Adrenal gland (tissue), 12 donors: Measurements from ENCODE around the gene PLCB1. TPM values are rescaled to one million over a fixed set of nuclear protein-coding genes. Genes with fewer than 3 reads are reported as not detected.

Experiments
- DNase-seq, 7 donors: peaks; one replicate each; pipeline ENCODE4 v3.0.0-alpha.2; 2019 to 2020
- H3K27ac ChIP-seq, 5 donors: fragments of 200-600 bp; sonication (generic) in 4 of 5; 1 replicate in 3 of 5; 2 replicates in 2 of 5; pipeline versions ENCODE4 v1.5.1 to v1.8.0; 2016 to 2020; ENCODE audit warnings: mild to moderate bottlenecking in 1 of 5
- H3K27me3 ChIP-seq: fragments of 200-600 bp; 2 replicates; pipeline ENCODE4 v1.8.0; 2021
- H3K36me3 ChIP-seq, 2 donors: fragments of 200-600 bp; replicated peaks in 1 of 2; 1 replicate in 1 of 2; 2 replicates in 1 of 2; pipeline versions ENCODE4 v1.5.1 to v1.8.0; 2018 to 2022
- H3K4me1 ChIP-seq, 2 donors: fragments of 200-600 bp; replicated peaks in 1 of 2; 1 replicate in 1 of 2; 2 replicates in 1 of 2; pipeline versions ENCODE4 v1.5.1 to v1.8.0; 2018 to 2021
- H3K4me3 ChIP-seq, 4 donors: fragments of 200-600 bp; sonication (generic) in 3 of 4; one replicate each; pipeline ENCODE4 v1.5.1; 2016 to 2018
- H3K9me3 ChIP-seq, 3 donors: fragments of 200-600 bp; sonication (generic) in 1 of 3; replicated peaks in 1 of 3; 1 replicate in 2 of 3; 2 replicates in 1 of 3; pipeline versions ENCODE4 v1.5.1 to v1.8.0; 2016 to 2021
- POLR2A ChIP-seq, 2 donors: fragments of 450-650 bp; IDR thresholded peaks; one replicate each; pipeline ENCODE4 v1.6.1; 2017; ENCODE audit warnings: antibody characterized with exemption in 2 of 2, mild to moderate bottlenecking in 2 of 2, moderate library complexity in 1 of 2
- WGBS, 4 donors: extraction: QIAGEN DNeasy Blood & Tissue Kit in 2 of 4; methylation state at CpG; one replicate each; pipeline versions ENCODE4 v1.1.5 to v1.1.7; 2013 to 2017; 5-methylcytosine and 5-hydroxymethylcytosine counted together
- intact Hi-C, 2 donors: fragments of 100-400 bp; cut with DNase I; formaldehyde crosslinking; loops; one replicate each; pipeline versions ENCODE4 v1.14.1 to v1.15.0; 2022 to 2023
- polyA plus RNA-seq, 3 donors: library from polyadenylated mRNA; stranded (reverse); fragments of 200-250 nt in 2 of 3; fragments of 350-450 nt in 1 of 3; fragmentation: Illumina TruSeq in 1 of 3; extraction: RNeasy Lipid Tissue Mini Kit (QIAGEN cat#74804) in 1 of 3; gene quantifications; one replicate each; pipeline ENCODE4 v1.2.3, GENCODE V29; 2013 to 2014
- total RNA-seq, 9 donors: library from RNA; depleted of rRNA in 4 of 9; stranded (reverse); fragments of >200 nt in 4 of 9; fragments of 120-200 nt in 1 of 9; fragmentation: NEBNext Ultra II Directional in 1 of 9; extraction: Animal tissue kit (Norgen Biotek cat#: 25700) in 1 of 9; gene quantifications; one replicate each; pipeline versions ENCODE4 v1.1.0 to v1.2.4, GENCODE V29; 2013 to 2023
- TF ChIP-seq, protein P1 (sequence below), 6 experiments: fragments of 450-650 bp in 4 of 6; fragments of 200-600 bp in 2 of 6; sonication (generic) in 1 of 6; IDR thresholded peaks; 1 replicate in 5 of 6; 2 replicates in 1 of 6; pipeline versions ENCODE4 v1.5.1 to v1.8.0; 2016 to 2021; ENCODE audit warnings: antibody characterized with exemption in 6 of 6, mild to moderate bottlenecking in 2 of 6, moderate library complexity in 1 of 6
- donor health status: healthy with polysubstance abuse.
- donor health status: Bipolar disorder and iron deficiency.
- donor health status: DM: yes; HTN: yes; CAD: no.
- donor health status: DM: no; HTN: no; CAD: no.
- donor health status: DM: no; HTN: no; CAD: no.
- donor health status: DM: yes; HTN: yes; CAD: no.

The PLCB1 gene
- total and polyA plus RNA-seq, 12 donors: 7.7 to 56.6 (median 27.9) TPM

DNA sequence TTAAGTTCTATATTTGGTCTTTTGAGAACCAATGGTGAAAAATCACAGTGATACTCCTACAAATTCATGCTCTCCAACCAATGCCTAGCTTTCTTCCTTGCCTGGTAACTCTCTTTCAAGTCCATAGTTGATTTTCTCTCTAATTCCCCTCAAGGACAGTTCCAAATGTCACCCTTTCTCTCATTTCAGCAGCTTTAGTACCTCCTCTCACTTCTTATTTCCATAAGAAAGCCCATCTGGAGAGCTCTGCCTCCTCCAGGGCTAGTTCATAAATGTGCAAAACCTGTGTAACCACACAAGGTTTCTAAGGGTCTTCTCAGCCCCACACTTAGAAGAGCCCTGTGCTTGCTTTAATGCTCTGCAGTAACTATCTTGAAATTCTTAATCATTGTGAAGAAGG lies 781.4 kb downstream of the PLCB1 start:
- no peaks in the 10 kb centered on the region for H3K4me1 ChIP-seq
- H3K9me3 ChIP-seq: no peaks in the 10 kb centered on the region
- DNase-seq: no peak
- H3K27me3 ChIP-seq: no peaks in the 10 kb centered on the region
- intact Hi-C loops: no loop called here
- TF ChIP-seq, protein P1, sequence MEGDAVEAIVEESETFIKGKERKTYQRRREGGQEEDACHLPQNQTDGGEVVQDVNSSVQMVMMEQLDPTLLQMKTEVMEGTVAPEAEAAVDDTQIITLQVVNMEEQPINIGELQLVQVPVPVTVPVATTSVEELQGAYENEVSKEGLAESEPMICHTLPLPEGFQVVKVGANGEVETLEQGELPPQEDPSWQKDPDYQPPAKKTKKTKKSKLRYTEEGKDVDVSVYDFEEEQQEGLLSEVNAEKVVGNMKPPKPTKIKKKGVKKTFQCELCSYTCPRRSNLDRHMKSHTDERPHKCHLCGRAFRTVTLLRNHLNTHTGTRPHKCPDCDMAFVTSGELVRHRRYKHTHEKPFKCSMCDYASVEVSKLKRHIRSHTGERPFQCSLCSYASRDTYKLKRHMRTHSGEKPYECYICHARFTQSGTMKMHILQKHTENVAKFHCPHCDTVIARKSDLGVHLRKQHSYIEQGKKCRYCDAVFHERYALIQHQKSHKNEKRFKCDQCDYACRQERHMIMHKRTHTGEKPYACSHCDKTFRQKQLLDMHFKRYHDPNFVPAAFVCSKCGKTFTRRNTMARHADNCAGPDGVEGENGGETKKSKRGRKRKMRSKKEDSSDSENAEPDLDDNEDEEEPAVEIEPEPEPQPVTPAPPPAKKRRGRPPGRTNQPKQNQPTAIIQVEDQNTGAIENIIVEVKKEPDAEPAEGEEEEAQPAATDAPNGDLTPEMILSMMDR (IDR thresholded peaks at IDR 0.05): no peak
- TF ChIP-seq POLR2A (IDR thresholded peaks at IDR 0.05): no peak
- no peaks in the 10 kb centered on the region for H3K36me3 ChIP-seq
- H3K4me3 ChIP-seq: no peak overlapping the region
- H3K27ac ChIP-seq: no peak overlapping the region

DNA sequence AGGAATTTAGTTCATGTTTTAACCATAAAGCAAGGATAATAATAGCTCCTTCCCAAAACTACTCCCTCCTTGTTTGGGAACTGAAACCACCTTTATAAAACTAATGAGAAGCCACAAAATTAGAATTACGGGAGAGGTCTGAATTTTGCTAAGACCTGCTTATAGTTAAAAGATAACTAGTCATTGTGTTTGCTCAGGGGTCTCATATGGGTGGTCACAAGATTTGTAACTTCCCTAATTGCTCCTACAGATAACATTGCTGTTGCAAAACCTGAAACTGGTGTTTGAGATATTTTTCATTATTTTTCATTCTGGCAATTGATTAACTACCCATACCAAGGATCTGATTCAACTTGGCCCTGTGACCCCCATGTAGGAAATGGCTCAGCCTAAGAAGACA lies 782.4 kb downstream of the PLCB1 start:
- intact Hi-C loops: no loop called here
- no peak for TF ChIP-seq POLR2A (IDR thresholded peaks at IDR 0.05)
- TF ChIP-seq, protein P1 (IDR thresholded peaks at IDR 0.05): no peak
- no peaks in the 10 kb centered on the region for H3K4me1 ChIP-seq
- H3K36me3 ChIP-seq: no peaks in the 10 kb centered on the region
- 81 to 96% (median 89%) methylated on average over 1 of the region's 1 CpG for WGBS, 4 donors
- no peak for DNase-seq
- H3K27ac ChIP-seq: no peak overlapping the region
- H3K4me3 ChIP-seq: no peak overlapping the region
- no peaks in the 10 kb centered on the region for H3K9me3 ChIP-seq
- H3K27me3 ChIP-seq: no peaks in the 10 kb centered on the region

DNA sequence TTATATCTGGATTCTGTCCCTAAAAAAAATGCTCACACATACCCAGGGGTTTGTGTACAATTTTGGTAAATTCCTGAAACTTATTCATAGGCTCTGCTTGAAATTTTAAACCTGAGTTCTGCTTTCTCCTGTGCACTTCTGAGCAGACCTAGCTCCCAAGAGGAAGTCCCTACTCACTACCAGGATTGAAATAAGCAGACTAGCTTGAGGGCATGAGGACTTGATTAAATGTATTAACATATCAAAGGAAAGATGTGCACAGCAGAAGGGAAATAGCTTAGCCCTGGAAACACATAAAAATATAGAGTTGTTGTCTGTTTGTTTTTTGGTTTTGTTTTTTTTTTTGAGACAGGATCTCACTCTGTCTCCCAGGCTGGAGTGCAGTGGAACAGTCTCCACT lies 785.0 kb downstream of the PLCB1 start:
- Histone ChIP-seq H3K4me3 (no peak overlapping the region), H3K4me1 (no peaks in the 10 kb centered on the region), H3K36me3 (no peaks in the 10 kb centered on the region), H3K27me3 (no peaks in the 10 kb centered on the region), H3K27ac (no peak overlapping the region), H3K9me3 (no peaks in the 10 kb centered on the region)
- intact Hi-C loops: no loop called here
- TF ChIP-seq, protein P1 (IDR thresholded peaks at IDR 0.05): no peak
- TF ChIP-seq POLR2A (IDR thresholded peaks at IDR 0.05): no peak
- DNase-seq: no peak

DNA sequence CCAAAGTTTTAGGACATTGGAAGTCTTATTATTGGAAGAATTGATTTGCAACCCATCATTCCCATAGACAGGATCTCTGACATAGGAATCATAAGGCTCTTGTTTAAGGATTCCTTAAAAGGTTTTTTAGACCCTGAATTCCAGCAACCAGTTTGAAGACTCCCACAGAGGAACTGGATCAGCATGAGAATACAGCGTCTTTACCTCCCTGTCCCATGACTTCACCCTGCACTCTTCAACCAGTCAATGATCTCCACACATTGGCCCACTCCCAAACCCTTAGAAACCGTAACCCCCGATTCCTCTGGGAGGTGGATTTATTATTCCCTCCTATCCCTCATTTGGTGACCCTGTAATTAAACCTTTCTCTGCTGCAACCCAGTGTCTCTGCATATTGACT lies 786.1 kb downstream of the PLCB1 start:
- Histone ChIP-seq H3K4me3 (no peak overlapping the region), H3K36me3 (no peaks in the 10 kb centered on the region), H3K4me1 (no peaks in the 10 kb centered on the region), H3K27ac (no peak overlapping the region), H3K27me3 (no peaks in the 10 kb centered on the region), H3K9me3 (no peaks in the 10 kb centered on the region)
- no peak for DNase-seq
- WGBS, 4 donors: 77 to 89% (median 87%) methylated on average over 3 of the region's 3 CpGs
- TF ChIP-seq, protein P1 (IDR thresholded peaks at IDR 0.05): no peak
- no peak for TF ChIP-seq POLR2A (IDR thresholded peaks at IDR 0.05)
- intact Hi-C loops: no loop called here
